GM23338 (cell line): ENCODE results near the gene MPPED1. TPM values are rescaled to one million over a fixed set of nuclear protein-coding genes. Genes with fewer than 3 reads are reported as not detected.
A peak's percentile ranks its signal among the peaks of the same experiment; 100 is the strongest.

Experiments
- ATAC-seq: fragments of 200-7000 bp; cut with Tn5 transposase; 3 replicates; pipeline ENCODE4 v1.9.1; 2020
- DNase-seq: peaks from one replicate; pipeline ENCODE4 v3.0.0-alpha.2; 2015; ENCODE audit warnings: low spot score
- H2AFZ ChIP-seq: fragments of 200-600 bp; sonication (generic); 2 replicates; pipeline ENCODE4 v1.8.0; 2016; ENCODE audit warnings: antibody characterized with exemption, mild to moderate bottlenecking, moderate library complexity
- H3F3A ChIP-seq: fragments of 200-600 bp; sonication (generic); replicated peaks from 2 replicates; pipeline ENCODE4 v1.8.0; 2017; ENCODE audit warnings: antibody characterized with exemption, mixed run types, low read depth
- H3K27ac ChIP-seq: fragments of 200-600 bp; sonication (generic); 2 replicates; pipeline ENCODE4 v1.6.1; 2016; ENCODE audit warnings: low read depth
- H3K27me3 ChIP-seq: fragments of 200-600 bp; sonication (generic); 2 replicates; pipeline ENCODE4 v1.8.0; 2016; ENCODE audit warnings: mild to moderate bottlenecking, mixed run types, moderate library complexity; ENCODE audit not compliant: insufficient read depth
- H3K36me3 ChIP-seq: fragments of 200-600 bp; sonication (generic); 2 replicates; pipeline ENCODE4 v1.8.0; 2016; ENCODE audit warnings: mild to moderate bottlenecking; ENCODE audit not compliant: insufficient read depth
- H3K4me1 ChIP-seq: fragments of 200-600 bp; sonication (generic); 2 replicates; pipeline ENCODE4 v1.8.0; 2016; ENCODE audit warnings: mild to moderate bottlenecking, moderate library complexity; ENCODE audit not compliant: insufficient read depth
- H3K4me2 ChIP-seq: fragments of 200-600 bp; sonication (generic); 2 replicates; pipeline ENCODE4 v1.7.1; 2017; ENCODE audit warnings: mixed run types
- H3K4me3 ChIP-seq: fragments of 200-600 bp; sonication (generic); 2 replicates; pipeline ENCODE4 v1.6.1; 2016; ENCODE audit warnings: mixed run types
- H3K79me2 ChIP-seq: fragments of 200-600 bp; sonication (generic); replicated peaks from 2 replicates; pipeline ENCODE4 v1.8.0; 2017; ENCODE audit warnings: mild to moderate bottlenecking; ENCODE audit not compliant: insufficient read depth
- H3K9me2 ChIP-seq: fragments of 200-600 bp; sonication (generic); 2 replicates; pipeline ENCODE4 v1.8.0; 2017; ENCODE audit not compliant: insufficient read depth
- H4K20me1 ChIP-seq: fragments of 200-600 bp; sonication (generic); replicated peaks from 2 replicates; pipeline ENCODE4 v1.8.0; 2017; ENCODE audit warnings: mild to moderate bottlenecking; ENCODE audit not compliant: insufficient read depth
- H3K27ac Mint-ChIP-seq: 2 replicates; pipeline ENCODE4 v1.8.0; 2020; ENCODE audit warnings: inconsistent platforms, mild to moderate bottlenecking, moderate library complexity, mixed read lengths
- H3K27me3 Mint-ChIP-seq: 3 replicates; pipeline ENCODE4 v1.8.0; 2022; ENCODE audit warnings: low read depth, mild to moderate bottlenecking, moderate library complexity, mixed read lengths, inconsistent platforms; ENCODE audit not compliant: insufficient read depth, poor library complexity
- H3K36me3 Mint-ChIP-seq: 3 replicates; pipeline ENCODE4 v1.8.0; 2021; ENCODE audit warnings: low read depth, mild to moderate bottlenecking, inconsistent platforms, moderate library complexity, mixed read lengths
- H3K4me1 Mint-ChIP-seq: 3 replicates; pipeline ENCODE4 v1.8.0; 2020; ENCODE audit warnings: mild to moderate bottlenecking, inconsistent platforms, mixed read lengths
- H3K4me3 Mint-ChIP-seq: 3 replicates; pipeline ENCODE4 v1.8.0; 2021; ENCODE audit warnings: moderate library complexity, mild to moderate bottlenecking, inconsistent platforms, mixed read lengths
- H3K9me3 Mint-ChIP-seq: 3 replicates; pipeline ENCODE4 v1.8.0; 2020; ENCODE audit warnings: moderate library complexity, mild to moderate bottlenecking, inconsistent platforms, mixed read lengths
- CREB1 ChIP-seq: fragments of 250-450 bp; sonication (Bioruptor Pico); IDR thresholded peaks from 2 replicates; pipeline ENCODE4 v1.5.0; 2020; ENCODE audit warnings: low read depth, mild to moderate bottlenecking, moderate library complexity
- EZH2phosphoT487 ChIP-seq: fragments of 200-600 bp; sonication (generic); IDR thresholded peaks from one replicate; pipeline ENCODE4 v1.8.1; 2018; ENCODE audit warnings: antibody characterized with exemption; ENCODE audit not compliant: unreplicated experiment
- JUNB ChIP-seq: IDR thresholded peaks from one replicate; pipeline ENCODE4 v1.6.1; 2016; ENCODE audit warnings: antibody characterized with exemption; ENCODE audit not compliant: unreplicated experiment
- NANOG ChIP-seq: IDR thresholded peaks from 2 replicates; pipeline ENCODE4 v1.6.1; 2016; ENCODE audit warnings: antibody characterized with exemption, borderline replicate concordance
- POLR2AphosphoS5 ChIP-seq: IDR thresholded peaks from 2 replicates; pipeline ENCODE4 v1.6.1; 2016; ENCODE audit warnings: antibody characterized with exemption, low read depth
- ZNF114 ChIP-seq: fragments of 250-450 bp; sonication (Bioruptor Pico); IDR thresholded peaks from 2 replicates; pipeline ENCODE4 v1.5.0; 2020; ENCODE audit warnings: mild to moderate bottlenecking, moderate library complexity
- polyA plus RNA-seq: library from polyadenylated mRNA; unstranded; fragments of >200 nt; fragmentation: Nextera tagmentation; extraction: Ambion mirVana; gene quantifications from 2 replicates; pipeline ENCODE4 v1.2.1, GENCODE V29; 2016
- total RNA-seq: library from RNA; depleted of rRNA; stranded (reverse); fragments of >200 nt; shearing (Covaris generic); gene quantifications from 2 replicates; pipeline ENCODE4 v1.2.3, GENCODE V29; 2014
- TF ChIP-seq, protein P1 (sequence below): fragments of 250-450 bp; sonication (Bioruptor Pico); IDR thresholded peaks from 2 replicates; pipeline ENCODE4 v1.5.0; 2020; ENCODE audit warnings: mild to moderate bottlenecking, moderate library complexity
- TF ChIP-seq, protein P2 (sequence below): IDR thresholded peaks from 2 replicates; pipeline ENCODE4 v1.6.1; 2016; ENCODE audit warnings: antibody characterized with exemption

Gene MPPED1
- total and polyA plus RNA-seq, 2 experiments from 2014 or later = 0.56 TPM; not detected in 1

DNA sequence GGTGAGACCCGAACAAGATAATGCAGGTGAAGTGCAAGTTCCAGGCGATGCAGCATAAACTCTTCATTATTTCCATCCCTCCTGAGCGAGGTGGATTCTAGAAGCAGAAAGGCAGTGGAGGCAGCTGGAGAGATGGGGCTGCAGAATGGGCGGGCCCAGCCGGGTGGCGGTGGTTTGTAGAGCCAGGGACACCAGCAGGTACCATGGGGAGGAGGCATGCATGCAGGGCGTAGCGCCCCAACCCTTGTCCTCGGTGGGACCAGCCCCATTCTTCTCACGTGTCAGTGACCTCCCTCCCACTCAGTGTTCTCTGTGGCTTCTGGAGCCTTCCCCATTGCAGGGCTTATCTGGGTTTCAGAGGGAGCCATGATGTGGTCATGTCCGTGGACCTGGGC is 38.0 kb downstream of the MPPED1 start (continued):
- TF ChIP-seq, protein P1, sequence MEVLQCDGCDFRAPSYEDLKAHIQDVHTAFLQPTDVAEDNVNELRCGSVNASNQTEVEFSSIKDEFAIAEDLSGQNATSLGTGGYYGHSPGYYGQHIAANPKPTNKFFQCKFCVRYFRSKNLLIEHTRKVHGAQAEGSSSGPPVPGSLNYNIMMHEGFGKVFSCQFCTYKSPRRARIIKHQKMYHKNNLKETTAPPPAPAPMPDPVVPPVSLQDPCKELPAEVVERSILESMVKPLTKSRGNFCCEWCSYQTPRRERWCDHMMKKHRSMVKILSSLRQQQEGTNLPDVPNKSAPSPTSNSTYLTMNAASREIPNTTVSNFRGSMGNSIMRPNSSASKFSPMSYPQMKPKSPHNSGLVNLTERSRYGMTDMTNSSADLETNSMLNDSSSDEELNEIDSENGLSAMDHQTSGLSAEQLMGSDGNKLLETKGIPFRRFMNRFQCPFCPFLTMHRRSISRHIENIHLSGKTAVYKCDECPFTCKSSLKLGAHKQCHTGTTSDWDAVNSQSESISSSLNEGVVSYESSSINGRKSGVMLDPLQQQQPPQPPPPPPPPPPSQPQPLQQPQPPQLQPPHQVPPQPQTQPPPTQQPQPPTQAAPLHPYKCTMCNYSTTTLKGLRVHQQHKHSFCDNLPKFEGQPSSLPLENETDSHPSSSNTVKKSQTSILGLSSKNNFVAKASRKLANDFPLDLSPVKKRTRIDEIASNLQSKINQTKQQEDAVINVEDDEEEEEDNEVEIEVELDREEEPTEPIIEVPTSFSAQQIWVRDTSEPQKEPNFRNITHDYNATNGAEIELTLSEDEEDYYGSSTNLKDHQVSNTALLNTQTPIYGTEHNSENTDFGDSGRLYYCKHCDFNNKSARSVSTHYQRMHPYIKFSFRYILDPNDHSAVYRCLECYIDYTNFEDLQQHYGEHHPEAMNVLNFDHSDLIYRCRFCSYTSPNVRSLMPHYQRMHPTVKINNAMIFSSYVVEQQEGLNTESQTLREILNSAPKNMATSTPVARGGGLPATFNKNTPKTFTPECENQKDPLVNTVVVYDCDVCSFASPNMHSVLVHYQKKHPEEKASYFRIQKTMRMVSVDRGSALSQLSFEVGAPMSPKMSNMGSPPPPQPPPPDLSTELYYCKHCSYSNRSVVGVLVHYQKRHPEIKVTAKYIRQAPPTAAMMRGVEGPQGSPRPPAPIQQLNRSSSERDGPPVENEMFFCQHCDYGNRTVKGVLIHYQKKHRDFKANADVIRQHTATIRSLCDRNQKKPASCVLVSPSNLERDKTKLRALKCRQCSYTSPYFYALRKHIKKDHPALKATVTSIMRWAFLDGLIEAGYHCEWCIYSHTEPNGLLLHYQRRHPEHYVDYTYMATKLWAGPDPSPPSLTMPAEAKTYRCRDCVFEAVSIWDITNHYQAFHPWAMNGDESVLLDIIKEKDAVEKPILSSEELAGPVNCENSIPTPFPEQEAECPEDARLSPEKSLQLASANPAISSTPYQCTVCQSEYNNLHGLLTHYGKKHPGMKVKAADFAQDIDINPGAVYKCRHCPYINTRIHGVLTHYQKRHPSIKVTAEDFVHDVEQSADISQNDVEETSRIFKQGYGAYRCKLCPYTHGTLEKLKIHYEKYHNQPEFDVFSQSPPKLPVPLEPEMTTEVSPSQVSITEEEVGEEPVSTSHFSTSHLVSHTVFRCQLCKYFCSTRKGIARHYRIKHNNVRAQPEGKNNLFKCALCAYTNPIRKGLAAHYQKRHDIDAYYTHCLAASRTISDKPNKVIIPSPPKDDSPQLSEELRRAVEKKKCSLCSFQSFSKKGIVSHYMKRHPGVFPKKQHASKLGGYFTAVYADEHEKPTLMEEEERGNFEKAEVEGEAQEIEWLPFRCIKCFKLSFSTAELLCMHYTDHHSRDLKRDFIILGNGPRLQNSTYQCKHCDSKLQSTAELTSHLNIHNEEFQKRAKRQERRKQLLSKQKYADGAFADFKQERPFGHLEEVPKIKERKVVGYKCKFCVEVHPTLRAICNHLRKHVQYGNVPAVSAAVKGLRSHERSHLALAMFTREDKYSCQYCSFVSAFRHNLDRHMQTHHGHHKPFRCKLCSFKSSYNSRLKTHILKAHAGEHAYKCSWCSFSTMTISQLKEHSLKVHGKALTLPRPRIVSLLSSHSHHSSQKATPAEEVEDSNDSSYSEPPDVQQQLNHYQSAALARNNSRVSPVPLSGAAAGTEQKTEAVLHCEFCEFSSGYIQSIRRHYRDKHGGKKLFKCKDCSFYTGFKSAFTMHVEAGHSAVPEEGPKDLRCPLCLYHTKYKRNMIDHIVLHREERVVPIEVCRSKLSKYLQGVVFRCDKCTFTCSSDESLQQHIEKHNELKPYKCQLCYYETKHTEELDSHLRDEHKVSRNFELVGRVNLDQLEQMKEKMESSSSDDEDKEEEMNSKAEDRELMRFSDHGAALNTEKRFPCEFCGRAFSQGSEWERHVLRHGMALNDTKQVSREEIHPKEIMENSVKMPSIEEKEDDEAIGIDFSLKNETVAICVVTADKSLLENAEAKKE = no peak
- TF ChIP-seq ZNF114 (CRISPR knock-in tag) (no peak), NANOG (no peak), CREB1 (CRISPR knock-in tag) (no peak), POLR2AphosphoS5 (no peak)
- TF ChIP-seq, protein P2, sequence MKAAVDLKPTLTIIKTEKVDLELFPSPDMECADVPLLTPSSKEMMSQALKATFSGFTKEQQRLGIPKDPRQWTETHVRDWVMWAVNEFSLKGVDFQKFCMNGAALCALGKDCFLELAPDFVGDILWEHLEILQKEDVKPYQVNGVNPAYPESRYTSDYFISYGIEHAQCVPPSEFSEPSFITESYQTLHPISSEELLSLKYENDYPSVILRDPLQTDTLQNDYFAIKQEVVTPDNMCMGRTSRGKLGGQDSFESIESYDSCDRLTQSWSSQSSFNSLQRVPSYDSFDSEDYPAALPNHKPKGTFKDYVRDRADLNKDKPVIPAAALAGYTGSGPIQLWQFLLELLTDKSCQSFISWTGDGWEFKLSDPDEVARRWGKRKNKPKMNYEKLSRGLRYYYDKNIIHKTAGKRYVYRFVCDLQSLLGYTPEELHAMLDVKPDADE = no peak

DNA sequence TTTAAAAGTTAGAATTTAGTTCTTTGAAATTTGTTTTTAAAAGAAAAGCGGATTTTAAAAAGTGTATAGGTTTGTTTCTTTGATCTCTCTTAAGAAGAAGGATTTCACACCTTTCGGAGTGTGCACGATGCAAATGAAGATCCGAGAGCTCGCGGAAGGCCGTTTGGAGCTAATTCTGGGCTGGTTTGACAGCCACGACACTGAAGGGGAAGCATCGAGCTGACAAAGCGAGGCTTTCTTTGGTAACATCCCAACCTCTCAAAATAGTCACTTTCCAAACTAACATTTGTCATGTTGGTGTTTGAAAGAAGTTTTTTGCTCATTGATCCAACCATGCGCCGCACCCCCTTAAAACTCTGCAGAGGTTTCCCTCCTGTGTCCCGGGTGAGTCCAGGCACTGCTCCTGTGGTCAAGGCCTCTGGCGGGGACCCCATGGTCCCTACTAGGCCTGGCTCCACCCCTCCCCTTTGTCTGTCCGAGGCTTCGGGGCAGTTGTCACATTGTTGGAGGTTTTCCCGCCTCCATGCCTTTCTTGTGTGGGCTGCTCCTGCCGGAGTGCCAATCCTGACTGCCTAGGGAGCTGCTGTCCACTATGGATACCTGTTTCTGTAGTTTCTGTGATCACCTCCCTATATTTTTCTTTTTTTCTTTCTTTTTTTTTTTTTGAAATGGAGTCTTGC is 39.7 kb downstream of the MPPED1 start:
- no peak for DNase-seq
- Histone ChIP-seq H3K4me3 (no peak overlapping the region), H3K27me3 (no peaks in the 10 kb centered on the region), H3K4me2 (no peak overlapping the region), H4K20me1 (no peaks in the 10 kb centered on the region), H3F3A (no peaks in the 10 kb centered on the region), H3K4me1 (no peaks in the 10 kb centered on the region), H3K9me2 (no peaks in the 10 kb centered on the region), H2AFZ (0 out of 2 replicates have a peak overlapping the region, but pooled peaks have one; percentile 18), H3K79me2 (no peaks in the 10 kb centered on the region), H3K27ac (no peak overlapping the region), H3K36me3 (no peaks in the 10 kb centered on the region)
- no peaks in the 10 kb centered on the region for H3K36me3 Mint-ChIP-seq
- no peak for TF ChIP-seq JUNB
- TF ChIP-seq EZH2phosphoT487 = no peak
- no peak overlapping the region for H3K27ac Mint-ChIP-seq
- peaks cover 6% of the 10 kb centered on the region for H3K4me1 Mint-ChIP-seq
- H3K27me3 Mint-ChIP-seq = peaks cover 9% of the 10 kb centered on the region
- no peak overlapping the region for H3K4me3 Mint-ChIP-seq
- H3K9me3 Mint-ChIP-seq = no peaks in the 10 kb centered on the region
- ATAC-seq = no peak
